Neutrophil (primary cell): Measurements from ENCODE around the gene HIRIP3.

Source experiments
- H3K27ac ChIP-seq: fragments of 200-600 bp; sonication (generic); 2 replicates; pipeline ENCODE4 v1.5.1; 2016; ENCODE audit warnings: mild to moderate bottlenecking, moderate library complexity
- H3K27me3 ChIP-seq: fragments of 200-600 bp; sonication (generic); 2 replicates; pipeline ENCODE4 v1.6.0; 2016; ENCODE audit warnings: mild to moderate bottlenecking
- H3K36me3 ChIP-seq: fragments of 200-600 bp; sonication (generic); 2 replicates; pipeline ENCODE4 v1.5.1; 2017
- H3K4me1 ChIP-seq, 2 experiments: fragments of 200-600 bp in 1 of 2; sonication (generic) in 1 of 2; 1 replicate in 1 of 2; 2 replicates in 1 of 2; pipeline versions ENCODE4 v1.5.1 to v1.6.1; 2013 to 2016; ENCODE audit warnings: low read depth in 1 of 2, low read length in 1 of 2, mild to moderate bottlenecking in 1 of 2, moderate library complexity in 1 of 2; ENCODE audit not compliant: control insufficient read depth in 1 of 2, insufficient read depth in 1 of 2
- H3K4me3 ChIP-seq, 2 experiments: fragments of 200-600 bp in 1 of 2; sonication (generic) in 1 of 2; 1 replicate in 1 of 2; 2 replicates in 1 of 2; pipeline ENCODE4 v1.5.1; 2013 to 2016; ENCODE audit warnings: low read depth in 1 of 2, low read length in 1 of 2, mild to moderate bottlenecking in 1 of 2, moderate library complexity in 1 of 2
- H3K9me3 ChIP-seq: fragments of 200-600 bp; sonication (generic); 2 replicates; pipeline ENCODE4 v1.5.1; 2016
- TF ChIP-seq, protein P1 (sequence below): fragments of 200-600 bp; sonication (generic); IDR thresholded peaks from 2 replicates; pipeline ENCODE4 v1.5.1; 2016; ENCODE audit warnings: antibody characterized with exemption

HIRIP3 gene

DNA sequence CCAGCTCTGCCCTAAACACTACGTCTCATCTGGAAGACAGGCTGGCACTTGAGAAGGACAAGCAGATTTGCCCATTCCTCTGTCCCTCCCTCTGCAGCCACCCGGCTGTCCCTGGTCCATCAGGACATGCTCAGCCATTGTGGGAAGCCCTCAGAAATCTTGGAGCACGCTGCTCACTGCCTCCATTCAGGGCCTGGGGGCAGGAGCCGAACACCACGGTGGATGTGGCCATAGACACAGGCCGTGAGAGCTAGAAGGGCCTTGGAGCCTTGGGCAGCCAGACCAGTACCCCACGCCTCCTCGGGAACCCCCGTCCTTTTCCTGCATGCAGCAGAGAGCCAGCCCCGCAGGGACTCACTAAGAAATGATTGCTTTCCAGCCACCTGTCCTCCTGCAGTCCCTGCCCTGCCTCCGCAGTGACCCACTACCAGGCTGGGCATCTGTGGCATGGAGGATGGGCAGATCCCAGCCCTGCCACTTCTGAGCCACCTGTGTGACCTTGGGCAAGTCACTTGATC, 12.0 kb upstream of the HIRIP3 start:
- H3K9me3 ChIP-seq = no peaks in the 10 kb centered on the region
- H3K4me3 ChIP-seq = no peak overlapping the region
- H3K36me3 ChIP-seq = peaks cover 38% of the 10 kb centered on the region
- TF ChIP-seq, protein P1, sequence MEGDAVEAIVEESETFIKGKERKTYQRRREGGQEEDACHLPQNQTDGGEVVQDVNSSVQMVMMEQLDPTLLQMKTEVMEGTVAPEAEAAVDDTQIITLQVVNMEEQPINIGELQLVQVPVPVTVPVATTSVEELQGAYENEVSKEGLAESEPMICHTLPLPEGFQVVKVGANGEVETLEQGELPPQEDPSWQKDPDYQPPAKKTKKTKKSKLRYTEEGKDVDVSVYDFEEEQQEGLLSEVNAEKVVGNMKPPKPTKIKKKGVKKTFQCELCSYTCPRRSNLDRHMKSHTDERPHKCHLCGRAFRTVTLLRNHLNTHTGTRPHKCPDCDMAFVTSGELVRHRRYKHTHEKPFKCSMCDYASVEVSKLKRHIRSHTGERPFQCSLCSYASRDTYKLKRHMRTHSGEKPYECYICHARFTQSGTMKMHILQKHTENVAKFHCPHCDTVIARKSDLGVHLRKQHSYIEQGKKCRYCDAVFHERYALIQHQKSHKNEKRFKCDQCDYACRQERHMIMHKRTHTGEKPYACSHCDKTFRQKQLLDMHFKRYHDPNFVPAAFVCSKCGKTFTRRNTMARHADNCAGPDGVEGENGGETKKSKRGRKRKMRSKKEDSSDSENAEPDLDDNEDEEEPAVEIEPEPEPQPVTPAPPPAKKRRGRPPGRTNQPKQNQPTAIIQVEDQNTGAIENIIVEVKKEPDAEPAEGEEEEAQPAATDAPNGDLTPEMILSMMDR = no peak
- H3K27me3 ChIP-seq = peaks cover 40% of the 10 kb centered on the region
- peaks cover 0 to 12% of the 10 kb centered on the region in 2 experiments for H3K4me1 ChIP-seq
- H3K27ac ChIP-seq = no peak overlapping the region

GRCh38 chr16:30006659-30007377, 11.4 kb upstream of the HIRIP3 start:
- Histone ChIP-seq H3K4me1 (peaks cover 0 to 12% of the 10 kb centered on the region in 2 experiments), H3K27me3 (peaks cover 33% of the 10 kb centered on the region), H3K36me3 (peaks cover 44% of the 10 kb centered on the region), H3K4me3 (no peak overlapping the region), H3K27ac (no peak overlapping the region), H3K9me3 (no peaks in the 10 kb centered on the region)
- TF ChIP-seq, protein P1 = no peak

- Histone ChIP-seq H3K4me1 (peaks cover 0 to 7% of the 10 kb centered on the region in 2 experiments), H3K9me3 (no peaks in the 10 kb centered on the region), H3K36me3 (peaks cover 52% of the 10 kb centered on the region), H3K27me3 (peaks cover 26% of the 10 kb centered on the region), H3K4me3 (no peak overlapping the region), H3K27ac (no peak overlapping the region)
- TF ChIP-seq, protein P1 = no peak
Measured at GRCh38 chr16:30006095-30006473, 10.7 kb upstream of the HIRIP3 start.

DNA sequence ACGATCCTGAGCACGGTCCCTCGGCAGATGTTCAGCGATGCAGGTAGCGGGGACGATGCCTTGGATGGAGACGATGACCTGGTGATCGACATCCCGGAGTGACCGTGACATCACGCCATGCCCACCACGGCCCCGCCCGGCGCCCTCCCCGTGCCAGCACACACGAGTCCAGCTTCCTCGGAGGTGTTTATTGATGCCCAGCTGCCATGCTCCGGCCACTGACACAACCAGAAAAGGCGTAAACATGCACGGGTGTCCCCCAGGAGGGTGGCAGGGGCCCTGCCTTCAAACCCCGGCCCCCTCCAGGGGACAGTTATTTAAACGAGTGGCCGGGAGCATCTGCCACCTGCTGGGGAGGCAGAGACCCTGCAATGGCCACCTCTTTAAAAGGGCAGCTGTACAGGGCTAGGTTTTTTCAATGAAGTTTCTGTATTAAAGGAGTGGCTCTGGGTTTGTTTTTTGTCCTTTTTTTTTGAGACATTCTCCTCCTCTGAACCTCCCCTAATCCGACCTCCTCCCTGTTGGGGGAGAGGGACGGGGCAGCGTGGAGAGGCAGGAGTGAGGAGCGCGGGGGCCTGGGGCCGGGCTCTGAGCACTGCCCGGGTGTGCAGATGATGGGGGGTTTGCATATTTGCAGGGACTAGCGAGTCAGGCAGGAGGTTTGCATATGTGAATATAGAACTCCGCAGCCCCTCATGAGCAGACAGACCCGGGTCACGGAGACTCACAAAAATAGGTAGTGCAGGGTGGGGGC, 10.1 kb upstream of the HIRIP3 start:
- H3K36me3 ChIP-seq = peaks cover 57% of the 10 kb centered on the region
- peaks cover 0 to under 1% of the 10 kb centered on the region in 2 experiments for H3K4me1 ChIP-seq
- H3K4me3 ChIP-seq = no peak overlapping the region
- TF ChIP-seq, protein P1 = peak; percentile 29
- peaks cover 20% of the 10 kb centered on the region for H3K27me3 ChIP-seq
- H3K9me3 ChIP-seq = no peaks in the 10 kb centered on the region
- no peak overlapping the region for H3K27ac ChIP-seq

DNA sequence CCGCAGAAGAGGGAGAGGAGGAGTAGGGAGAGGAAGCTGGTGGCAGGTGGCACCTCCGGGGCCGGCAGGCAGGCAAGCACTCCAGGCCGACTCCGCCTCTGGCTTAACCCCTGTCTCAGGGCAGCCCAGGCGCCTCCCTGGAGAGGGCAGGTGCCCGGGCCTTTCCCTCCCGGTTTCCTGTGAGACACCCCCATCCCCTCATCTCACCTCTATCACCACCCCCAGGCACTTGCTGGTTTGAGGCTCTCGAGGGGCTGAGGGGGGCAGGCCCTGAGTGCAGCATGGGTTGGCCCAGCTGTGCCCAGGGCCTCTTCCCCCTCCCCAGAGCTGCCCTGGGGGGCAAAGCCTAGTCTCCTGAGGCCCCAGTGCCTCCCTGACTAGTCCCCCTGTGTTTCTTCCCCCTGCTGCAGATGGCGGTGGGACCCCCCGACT, 9.4 kb upstream of the HIRIP3 start:
- H3K27me3 ChIP-seq = peaks cover 14% of the 10 kb centered on the region
- H3K36me3 ChIP-seq = peaks cover 64% of the 10 kb centered on the region
- H3K4me3 ChIP-seq = no peak overlapping the region
- TF ChIP-seq, protein P1 = no peak
- no peaks in the 10 kb centered on the region for H3K4me1 ChIP-seq
- no peak overlapping the region for H3K27ac ChIP-seq
- H3K9me3 ChIP-seq = no peaks in the 10 kb centered on the region
